H4 (cell line): ENCODE measurements around the gene SPAG5. TPM values are rescaled to one million over a fixed set of nuclear protein-coding genes. Genes with fewer than 3 reads are reported as not detected.

Source experiments
- DNase-seq: peaks from one replicate; pipeline ENCODE4 v3.0.0-alpha.2; 2015; ENCODE audit warnings: low spot score
- total RNA-seq: library from RNA; depleted of rRNA; stranded (reverse); fragments of >200 nt; shearing (Covaris generic); gene quantifications from 2 replicates; pipeline ENCODE4 v1.2.3, GENCODE V29; 2014; rRNA removed

Gene SPAG5, protein sequence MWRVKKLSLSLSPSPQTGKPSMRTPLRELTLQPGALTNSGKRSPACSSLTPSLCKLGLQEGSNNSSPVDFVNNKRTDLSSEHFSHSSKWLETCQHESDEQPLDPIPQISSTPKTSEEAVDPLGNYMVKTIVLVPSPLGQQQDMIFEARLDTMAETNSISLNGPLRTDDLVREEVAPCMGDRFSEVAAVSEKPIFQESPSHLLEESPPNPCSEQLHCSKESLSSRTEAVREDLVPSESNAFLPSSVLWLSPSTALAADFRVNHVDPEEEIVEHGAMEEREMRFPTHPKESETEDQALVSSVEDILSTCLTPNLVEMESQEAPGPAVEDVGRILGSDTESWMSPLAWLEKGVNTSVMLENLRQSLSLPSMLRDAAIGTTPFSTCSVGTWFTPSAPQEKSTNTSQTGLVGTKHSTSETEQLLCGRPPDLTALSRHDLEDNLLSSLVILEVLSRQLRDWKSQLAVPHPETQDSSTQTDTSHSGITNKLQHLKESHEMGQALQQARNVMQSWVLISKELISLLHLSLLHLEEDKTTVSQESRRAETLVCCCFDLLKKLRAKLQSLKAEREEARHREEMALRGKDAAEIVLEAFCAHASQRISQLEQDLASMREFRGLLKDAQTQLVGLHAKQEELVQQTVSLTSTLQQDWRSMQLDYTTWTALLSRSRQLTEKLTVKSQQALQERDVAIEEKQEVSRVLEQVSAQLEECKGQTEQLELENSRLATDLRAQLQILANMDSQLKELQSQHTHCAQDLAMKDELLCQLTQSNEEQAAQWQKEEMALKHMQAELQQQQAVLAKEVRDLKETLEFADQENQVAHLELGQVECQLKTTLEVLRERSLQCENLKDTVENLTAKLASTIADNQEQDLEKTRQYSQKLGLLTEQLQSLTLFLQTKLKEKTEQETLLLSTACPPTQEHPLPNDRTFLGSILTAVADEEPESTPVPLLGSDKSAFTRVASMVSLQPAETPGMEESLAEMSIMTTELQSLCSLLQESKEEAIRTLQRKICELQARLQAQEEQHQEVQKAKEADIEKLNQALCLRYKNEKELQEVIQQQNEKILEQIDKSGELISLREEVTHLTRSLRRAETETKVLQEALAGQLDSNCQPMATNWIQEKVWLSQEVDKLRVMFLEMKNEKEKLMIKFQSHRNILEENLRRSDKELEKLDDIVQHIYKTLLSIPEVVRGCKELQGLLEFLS
- 72.2 and 80.2 TPM in 2 replicates for total RNA-seq

GRCh38 chr17:28598799-28599310, at the start of gene SPAG5:
SPAG5 (minus strand) TSS chr17:28599025; CDS start chr17:28598946, 79 bp downstream.
- peak; percentile 89 for DNase-seq

- no peak for DNase-seq
Observed at GRCh38 chr17:28646039-28646754, 47.4 kb upstream of the SPAG5 start.

- no peak for DNase-seq
Observed at GRCh38 chr17:28645576-28645939, 46.7 kb upstream of the SPAG5 start.

DNA sequence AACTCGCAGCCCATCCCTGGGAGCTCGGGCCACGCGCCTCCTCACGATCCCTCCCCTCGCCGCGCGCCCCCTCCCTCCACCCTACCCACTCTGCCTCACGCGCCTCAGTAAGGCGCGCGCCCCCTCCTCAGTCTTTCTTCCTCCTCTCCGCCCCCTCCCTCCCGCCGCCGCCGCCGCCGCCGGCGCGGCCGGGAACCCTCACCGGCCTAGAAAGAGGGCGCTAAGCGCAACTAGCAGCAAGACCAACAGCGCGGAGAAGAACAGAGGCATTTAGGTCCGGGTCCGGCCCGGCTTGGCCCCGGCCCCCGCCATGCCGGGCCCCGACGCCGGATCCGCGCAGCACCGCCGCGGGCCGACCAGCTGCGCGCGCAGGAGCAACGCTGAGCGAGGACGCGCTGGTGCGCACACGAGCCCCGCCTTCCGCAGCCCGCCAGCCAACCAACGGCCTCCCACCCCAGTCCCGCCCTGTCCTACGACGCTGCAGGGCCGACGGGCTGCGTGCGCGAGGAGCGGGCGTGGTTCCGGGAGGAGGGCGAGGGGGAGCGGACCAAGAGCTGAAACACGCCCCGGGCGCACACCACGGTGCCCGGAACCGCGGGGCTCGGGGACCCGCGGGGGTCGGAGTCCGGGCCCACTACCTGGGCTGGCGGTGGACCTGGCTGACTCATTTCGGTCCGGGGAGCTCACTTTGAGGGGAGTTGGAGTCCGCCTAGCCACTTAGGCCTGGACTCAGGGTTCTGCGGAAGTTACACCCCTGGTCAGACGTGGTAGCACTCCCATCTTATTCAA, 46.2 kb upstream of the SPAG5 start, which contains the start of gene BLTP2:
TSS of gene BLTP2 (minus strand) at position 372 of the 789 bp plus-strand sequence. CDS start at position 270, 102 bp downstream.
- DNase-seq = peak; percentile 93

DNA sequence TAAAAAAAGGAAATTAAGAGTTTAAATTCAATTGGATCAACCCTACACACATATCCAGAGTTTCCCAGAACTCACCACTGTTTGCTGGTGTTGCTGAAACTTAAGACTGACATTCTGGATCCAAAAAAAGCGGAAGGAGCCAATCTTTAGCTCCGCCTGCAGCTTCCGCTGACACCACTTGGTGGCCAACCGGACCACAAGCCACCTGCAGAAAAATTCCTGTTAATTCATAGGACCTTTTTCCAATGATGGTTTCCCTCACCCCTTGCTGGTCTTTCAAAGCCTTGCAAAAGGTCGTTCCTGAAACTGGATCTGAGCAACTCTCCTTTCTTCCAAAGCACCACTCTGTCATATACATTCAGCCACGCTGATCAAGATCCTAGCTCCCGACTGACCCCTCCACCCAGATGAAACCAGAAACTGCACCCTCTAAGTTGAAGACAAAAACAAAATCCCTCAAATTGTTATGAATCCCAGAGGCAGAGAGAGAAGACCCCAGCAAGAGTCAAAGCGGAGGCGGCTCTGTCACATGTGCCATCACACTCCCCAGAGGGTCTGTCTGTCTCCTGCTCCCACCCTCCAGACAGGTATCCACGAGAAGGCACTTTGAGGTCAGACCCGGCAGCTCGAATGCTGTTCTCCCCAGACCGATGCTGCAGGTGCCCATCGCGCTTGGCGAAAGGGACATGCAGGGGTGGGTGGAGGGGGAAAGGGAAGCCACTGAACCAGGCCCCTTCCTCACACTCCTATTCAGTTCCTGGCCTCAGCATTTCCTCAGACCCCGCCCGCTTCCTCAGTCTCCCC, 45.4 kb upstream of the SPAG5 start:
- peak; percentile 42 for DNase-seq

GRCh38 chr17:28641579-28641978, 42.8 kb upstream of the SPAG5 start:
- no peak for DNase-seq

DNA sequence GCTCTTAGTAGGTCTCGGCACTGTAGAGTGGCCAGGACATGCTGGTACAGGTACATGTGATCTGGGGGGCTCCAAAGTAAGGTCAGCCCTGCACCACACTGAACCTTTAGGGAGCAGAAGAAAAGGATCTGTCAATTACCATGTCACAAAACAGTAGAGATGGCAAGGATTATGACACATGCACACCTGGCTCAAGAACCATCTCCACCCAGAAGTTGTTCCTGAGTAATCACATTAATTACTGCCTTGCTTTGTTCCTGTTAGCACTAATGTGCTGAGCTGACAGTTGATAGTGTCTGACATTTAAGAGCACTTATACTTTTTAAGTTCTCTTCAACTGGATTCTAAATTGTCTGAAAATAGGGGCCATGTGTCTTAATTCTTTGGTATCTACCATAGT, 36.7 kb upstream of the SPAG5 start:
- no peak for DNase-seq

DNA sequence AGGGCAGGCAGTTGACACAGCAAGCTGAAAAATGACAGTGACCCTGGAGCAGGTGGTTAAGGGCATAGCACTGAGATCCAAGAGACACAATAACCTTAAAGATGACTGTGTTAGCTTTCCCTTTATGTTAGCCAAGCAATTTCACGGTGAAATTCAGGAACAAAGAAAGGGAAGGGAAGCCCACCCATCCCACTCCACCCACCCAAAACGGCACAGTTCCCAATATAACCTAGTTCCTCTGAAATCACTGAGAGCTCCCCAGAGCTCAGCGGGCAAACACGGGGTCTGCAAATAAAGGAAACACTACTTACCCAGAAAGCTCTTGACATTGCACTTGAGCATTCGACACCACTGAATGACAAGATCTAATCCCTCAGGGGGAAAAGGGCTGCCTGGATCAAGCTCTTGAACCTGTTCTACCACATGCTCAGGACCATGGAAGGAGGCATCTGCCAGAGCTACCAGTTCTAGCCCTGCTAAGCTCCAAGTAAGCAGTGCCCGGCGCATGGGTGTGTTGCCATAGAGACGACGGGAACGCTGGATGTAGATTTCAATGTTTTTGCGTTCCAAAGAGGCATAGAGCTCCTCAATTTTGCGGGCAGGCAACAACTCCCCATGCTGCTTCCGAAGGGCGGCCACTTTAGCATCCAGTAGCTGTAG, 35.5 kb upstream of the SPAG5 start:
- DNase-seq = no peak

GRCh38 chr17:28626818-28627217, 28.0 kb upstream of the SPAG5 start:
- no peak for DNase-seq

DNA sequence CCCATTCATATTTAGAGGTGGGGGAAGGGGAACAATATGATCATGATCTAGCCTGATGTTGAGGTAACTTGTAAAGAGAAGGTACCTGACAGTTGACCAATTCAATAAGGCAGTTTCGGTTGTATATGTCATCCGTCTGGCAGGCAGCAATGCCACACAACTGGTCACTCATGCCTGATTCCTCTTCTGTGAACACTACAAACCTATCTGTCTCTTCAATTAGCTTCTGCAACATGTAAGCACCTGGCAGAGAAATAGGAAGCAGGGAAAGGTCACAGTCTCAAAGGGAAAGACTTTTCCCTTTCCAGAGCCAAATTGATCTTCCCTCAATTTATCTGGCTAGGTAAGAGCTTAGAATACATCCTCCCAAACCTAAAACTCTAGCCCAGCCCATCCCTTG, 25.3 kb upstream of the SPAG5 start:
- DNase-seq = no peak

DNA sequence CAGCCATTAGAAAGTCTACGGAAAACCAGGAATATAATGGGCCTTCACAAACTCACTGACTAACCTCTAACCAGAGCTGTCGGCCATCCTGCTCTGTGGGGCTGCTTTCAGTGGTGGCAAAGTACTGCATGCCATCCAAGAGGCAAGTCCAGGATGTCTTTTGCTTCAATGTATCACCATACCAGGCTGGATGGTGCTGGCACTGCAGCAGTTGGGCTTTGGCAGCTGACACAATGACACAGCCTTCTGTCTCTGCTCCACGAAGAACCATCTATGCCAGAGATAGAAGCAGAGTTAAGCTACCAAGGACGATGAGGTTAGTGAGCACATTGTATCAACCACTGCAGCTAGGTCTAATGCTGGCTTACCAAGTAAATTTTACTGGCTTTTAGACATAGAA, 24.9 kb upstream of the SPAG5 start:
- no peak for DNase-seq

- DNase-seq = no peak
Observed at GRCh38 chr17:28622186-28622585, 23.4 kb upstream of the SPAG5 start.

- DNase-seq = no peak
Observed at GRCh38 chr17:28620010-28620409, 21.2 kb upstream of the SPAG5 start.

DNA sequence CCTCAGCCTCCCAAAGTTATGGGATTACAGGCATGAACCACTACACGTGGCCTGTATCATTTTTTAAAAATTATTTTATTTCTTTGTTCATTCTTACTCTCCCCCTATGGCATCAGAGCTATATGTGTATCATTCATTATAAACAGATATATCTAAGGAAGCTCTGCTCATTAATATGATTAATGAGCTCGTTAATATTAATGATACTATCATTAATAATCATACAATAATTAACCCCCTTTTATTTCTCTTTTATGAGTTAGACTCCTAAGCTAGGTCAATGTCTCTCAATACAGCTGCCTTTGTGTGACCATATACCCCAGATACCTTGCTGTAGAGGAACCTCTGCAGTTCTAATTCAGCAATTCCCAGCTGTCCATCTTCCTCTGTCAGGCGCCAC, 19.6 kb upstream of the SPAG5 start:
- DNase-seq = no peak

DNA sequence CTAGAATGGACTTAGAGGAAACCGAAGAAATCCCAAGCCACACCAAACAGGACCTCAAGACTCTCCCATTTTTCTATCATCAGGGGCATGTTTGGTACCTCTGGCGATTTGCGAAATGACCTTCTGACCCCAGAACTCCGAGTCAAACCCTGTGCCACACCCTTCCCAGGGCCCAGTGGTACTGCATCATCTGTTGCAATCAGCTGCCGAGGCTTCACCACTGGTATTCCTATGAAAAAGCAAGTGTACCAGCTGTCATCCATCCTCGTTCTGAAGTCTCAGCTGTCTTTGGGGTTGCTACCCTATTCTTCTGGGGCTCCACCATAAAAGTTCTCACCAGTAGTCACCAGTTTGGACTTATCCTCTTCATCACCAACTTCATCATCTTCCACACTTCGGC, 17.5 kb upstream of the SPAG5 start:
- no peak for DNase-seq

GRCh38 chr17:28615260-28615940, 16.6 kb upstream of the SPAG5 start:
- no peak for DNase-seq

DNA sequence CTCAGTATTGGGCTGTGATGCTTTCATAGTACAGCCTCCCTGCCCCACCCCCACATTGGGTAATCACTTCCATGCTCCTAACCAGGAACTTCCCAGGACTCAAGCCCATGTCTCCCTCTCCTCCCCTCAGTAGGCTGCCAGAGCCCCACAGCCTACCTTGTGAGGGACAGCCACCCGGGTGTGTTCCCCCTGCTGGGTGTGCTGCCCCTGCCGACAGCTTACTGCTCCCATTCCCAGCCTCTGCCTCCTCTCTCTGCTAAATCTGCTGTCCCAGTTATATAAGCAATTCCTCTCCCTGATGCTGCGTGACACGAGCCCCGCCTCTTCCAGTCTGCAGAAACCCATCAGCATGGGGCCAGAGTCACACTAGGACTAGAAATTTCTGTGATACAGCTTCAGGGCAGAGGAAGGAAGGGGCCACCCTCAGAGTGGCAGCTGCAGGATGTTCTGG, 15.1 kb upstream of the SPAG5 start, which contains the start of gene RSKR:
TSS of gene RSKR (minus strand) at position 255 of the 451 bp plus-strand sequence. CDS start at position 231, 24 bp downstream.
- DNase-seq = no peak
